ENCODE results near the gene CAPN7. TPM values are rescaled to one million over a fixed set of nuclear protein-coding genes. Genes with fewer than 3 reads are reported as not detected.

CAPN7 gene
- total RNA-seq, 1 experiment from 2014 or later: 25.2 TPM

- Histone ChIP-seq H4K5ac (ENCODE audit: insufficient read length, low read depth, low read length) (no peak overlapping the region), H2BK12ac (ENCODE audit: insufficient read length, low read depth, low read length) (no peak overlapping the region), H3K27ac (ENCODE audit: insufficient read length, low read depth, low read length) (no peak overlapping the region), H3K4ac (ENCODE audit: low read depth, low read length) (no peak overlapping the region), H3K4me1 (ENCODE audit: insufficient read depth, low read length) (no peaks in the 10 kb centered on the region), H3K9ac (ENCODE audit: extremely low read depth, insufficient read length, low read length) (no peak overlapping the region), H3K9me3 (ENCODE audit: control insufficient read depth, low read depth, low read length) (no peaks in the 10 kb centered on the region), H2AFZ (ENCODE audit: low read length) (no peak overlapping the region), H4K91ac (ENCODE audit: insufficient read length, low read depth, low read length) (no peak overlapping the region), H3K23ac (ENCODE audit: insufficient read length, low read depth, low read length) (no peak overlapping the region), H4K20me1 (ENCODE audit: control insufficient read depth, insufficient read depth, insufficient read length) (no peaks in the 10 kb centered on the region), H3K4me2 (ENCODE audit: insufficient read depth, insufficient read length, low read length) (no peak overlapping the region), H3K14ac (ENCODE audit: insufficient read depth, low read length) (no peak overlapping the region), H3T11ph (ENCODE audit: low read length) (no peak overlapping the region), H3K23me2 (ENCODE audit: insufficient read length, low read depth, low read length, poor library complexity, severe bottlenecking) (no peaks in the 10 kb centered on the region), H3K18ac (ENCODE audit: insufficient read length, low read depth, low read length) (no peak overlapping the region), H2BK20ac (ENCODE audit: low read depth, low read length, poor library complexity, severe bottlenecking) (no peak overlapping the region), H4K8ac (replicated peaks; ENCODE audit: insufficient read length, low read depth, low read length) (no peak overlapping the region), H3K79me2 (ENCODE audit: insufficient read depth, low read length) (no peaks in the 10 kb centered on the region), H2AK5ac (ENCODE audit: insufficient read length, low read length) (no peak overlapping the region), H3K79me1 (ENCODE audit: insufficient read depth, low read depth, low read length, poor library complexity, severe bottlenecking) (no peaks in the 10 kb centered on the region), H3K56ac (ENCODE audit: insufficient read length, low read depth, low read length) (no peak overlapping the region), H2BK15ac (ENCODE audit: low read depth, low read length) (no peak overlapping the region), H2BK5ac (ENCODE audit: insufficient read length, low read length) (no peak overlapping the region), H3K27me3 (ENCODE audit: insufficient read depth, low read length) (no peaks in the 10 kb centered on the region), H2BK120ac (ENCODE audit: low read depth, low read length, poor library complexity, severe bottlenecking) (no peak overlapping the region)
- Mint-ChIP-seq H3K27me3 (ENCODE audit: low read depth) (no peaks in the 10 kb centered on the region), H3K4me1 (peaks cover 0 to 7% of the 10 kb centered on the region in 2 experiments; a peak in 2 of 4 replicates), H3K36me3 (ENCODE audit: insufficient read depth in 1 of 3, low read depth in 3 of 3) (peaks cover 0 to 3% (median 0%) of the 10 kb centered on the region in 3 experiments; a peak in 3 of 7 replicates), H3K4me3 (no peak overlapping the region), H3K9me3 (no peaks in the 10 kb centered on the region), H3K27ac (no peak overlapping the region)
- no CpG with 5 or more reads among the region's 2 CpGs for WGBS (ENCODE audit: extremely low coverage, insufficient read length, low lambda C conversion rate)
- no peak for DNase-seq
- TF ChIP-seq, protein P1, sequence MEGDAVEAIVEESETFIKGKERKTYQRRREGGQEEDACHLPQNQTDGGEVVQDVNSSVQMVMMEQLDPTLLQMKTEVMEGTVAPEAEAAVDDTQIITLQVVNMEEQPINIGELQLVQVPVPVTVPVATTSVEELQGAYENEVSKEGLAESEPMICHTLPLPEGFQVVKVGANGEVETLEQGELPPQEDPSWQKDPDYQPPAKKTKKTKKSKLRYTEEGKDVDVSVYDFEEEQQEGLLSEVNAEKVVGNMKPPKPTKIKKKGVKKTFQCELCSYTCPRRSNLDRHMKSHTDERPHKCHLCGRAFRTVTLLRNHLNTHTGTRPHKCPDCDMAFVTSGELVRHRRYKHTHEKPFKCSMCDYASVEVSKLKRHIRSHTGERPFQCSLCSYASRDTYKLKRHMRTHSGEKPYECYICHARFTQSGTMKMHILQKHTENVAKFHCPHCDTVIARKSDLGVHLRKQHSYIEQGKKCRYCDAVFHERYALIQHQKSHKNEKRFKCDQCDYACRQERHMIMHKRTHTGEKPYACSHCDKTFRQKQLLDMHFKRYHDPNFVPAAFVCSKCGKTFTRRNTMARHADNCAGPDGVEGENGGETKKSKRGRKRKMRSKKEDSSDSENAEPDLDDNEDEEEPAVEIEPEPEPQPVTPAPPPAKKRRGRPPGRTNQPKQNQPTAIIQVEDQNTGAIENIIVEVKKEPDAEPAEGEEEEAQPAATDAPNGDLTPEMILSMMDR (conservative IDR thresholded peaks at IDR 0.05): no peak
Observed at GRCh38 chr3:15264486-15264885, 58.4 kb downstream of the CAPN7 start.
